ENCODE results near the gene TCP1. TPM values are rescaled to one million over a fixed set of nuclear protein-coding genes. Genes with fewer than 3 reads are reported as not detected.

Gene TCP1
- total RNA-seq, 1 donor from 2014 or later = 167 TPM

GRCh38 chr6:159790149-159790955, 950 bp upstream of the TCP1 start, which contains the start of gene MRPL18:
MRPL18 (plus strand) TSS chr6:159790467; CDS start chr6:159790588, 121 bp downstream.
- no peaks in the 10 kb centered on the region for H3K27me3 Mint-ChIP-seq (ENCODE audit: unreplicated experiment)
- no peaks in the 10 kb centered on the region for H3K9me3 Mint-ChIP-seq (ENCODE audit: unreplicated experiment)
- peaks cover 35% of the 10 kb centered on the region for H3K4me1 Mint-ChIP-seq (ENCODE audit: unreplicated experiment)
- peak within 1 kb of the TSS; percentile 93 for H3K4me3 Mint-ChIP-seq (ENCODE audit: unreplicated experiment)
- TF ChIP-seq CTCF (IDR thresholded peaks at IDR 0.05) = no peak
- H3K27ac Mint-ChIP-seq (ENCODE audit: unreplicated experiment) = peak within 1 kb of the TSS; percentile 99
- peaks cover 31% of the 10 kb centered on the region for H3K36me3 Mint-ChIP-seq (ENCODE audit: unreplicated experiment)
- DNase-seq (ENCODE audit: extremely low spot score, unreplicated experiment) = peak; percentile 95

GRCh38 chr6:159788753-159789376, 537 bp downstream of the TCP1 start:
- peaks cover 35% of the 10 kb centered on the region for H3K4me1 Mint-ChIP-seq (ENCODE audit: unreplicated experiment)
- TF ChIP-seq CTCF (IDR thresholded peaks at IDR 0.05) = no peak
- no peak for DNase-seq (ENCODE audit: extremely low spot score, unreplicated experiment)

GRCh38 chr6:159788276-159788675, 1.1 kb downstream of the TCP1 start:
- H3K36me3 Mint-ChIP-seq (ENCODE audit: unreplicated experiment) = peaks cover 37% of the 10 kb centered on the region
- no peak for TF ChIP-seq CTCF (IDR thresholded peaks at IDR 0.05)
- H3K27ac Mint-ChIP-seq (ENCODE audit: unreplicated experiment) = peak overlapping the region; percentile 99
- peak overlapping the region; percentile 93 for H3K4me3 Mint-ChIP-seq (ENCODE audit: unreplicated experiment)
- DNase-seq (ENCODE audit: extremely low spot score, unreplicated experiment) = no peak
- no peaks in the 10 kb centered on the region for H3K27me3 Mint-ChIP-seq (ENCODE audit: unreplicated experiment)
- H3K4me1 Mint-ChIP-seq (ENCODE audit: unreplicated experiment) = peaks cover 35% of the 10 kb centered on the region
- no peaks in the 10 kb centered on the region for H3K9me3 Mint-ChIP-seq (ENCODE audit: unreplicated experiment)

More at GRCh38 chr6:159788753-159789376, 537 bp downstream of the TCP1 start:
- H3K36me3 Mint-ChIP-seq (ENCODE audit: unreplicated experiment) = peaks cover 33% of the 10 kb centered on the region
- no peaks in the 10 kb centered on the region for H3K9me3 Mint-ChIP-seq (ENCODE audit: unreplicated experiment)
- H3K4me3 Mint-ChIP-seq (ENCODE audit: unreplicated experiment) = peak overlapping the region; percentile 93
- H3K27ac Mint-ChIP-seq (ENCODE audit: unreplicated experiment) = peak overlapping the region; percentile 99
- no peaks in the 10 kb centered on the region for H3K27me3 Mint-ChIP-seq (ENCODE audit: unreplicated experiment)

GRCh38 chr6:159778542-159779103, 10.8 kb downstream of the TCP1 start:
- Mint-ChIP-seq H3K27ac (ENCODE audit: unreplicated experiment) (no peak overlapping the region), H3K4me3 (ENCODE audit: unreplicated experiment) (no peak overlapping the region)
- no peak for TF ChIP-seq CTCF (IDR thresholded peaks at IDR 0.05)

GRCh38 chr6:159778131-159778530, 11.3 kb downstream of the TCP1 start:
- DNase-seq (ENCODE audit: extremely low spot score, unreplicated experiment) = no peak
- H3K4me3 Mint-ChIP-seq (ENCODE audit: unreplicated experiment) = no peak overlapping the region
- no peaks in the 10 kb centered on the region for H3K27me3 Mint-ChIP-seq (ENCODE audit: unreplicated experiment)
- no peak overlapping the region for H3K27ac Mint-ChIP-seq (ENCODE audit: unreplicated experiment)
- no peaks in the 10 kb centered on the region for H3K4me1 Mint-ChIP-seq (ENCODE audit: unreplicated experiment)
- no peak for TF ChIP-seq CTCF (IDR thresholded peaks at IDR 0.05)
- peaks cover 56% of the 10 kb centered on the region for H3K36me3 Mint-ChIP-seq (ENCODE audit: unreplicated experiment)
- no peaks in the 10 kb centered on the region for H3K9me3 Mint-ChIP-seq (ENCODE audit: unreplicated experiment)

More at GRCh38 chr6:159778542-159779103, 10.8 kb downstream of the TCP1 start:
- H3K4me1 Mint-ChIP-seq (ENCODE audit: unreplicated experiment) = no peaks in the 10 kb centered on the region
- peaks cover 59% of the 10 kb centered on the region for H3K36me3 Mint-ChIP-seq (ENCODE audit: unreplicated experiment)
- no peak for DNase-seq (ENCODE audit: extremely low spot score, unreplicated experiment)
- H3K27me3 Mint-ChIP-seq (ENCODE audit: unreplicated experiment) = no peaks in the 10 kb centered on the region
- H3K9me3 Mint-ChIP-seq (ENCODE audit: unreplicated experiment) = no peaks in the 10 kb centered on the region

All from osteocyte (in vitro differentiated cells).